Peyer's patch (tissue), 4 donors: ENCODE measurements around the gene GMEB2. TPM values are rescaled to one million over a fixed set of nuclear protein-coding genes. Genes with fewer than 3 reads are reported as not detected.
A peak's percentile ranks its signal among the peaks of the same experiment; 100 is the strongest.

Source experiments
- DNase-seq, 3 donors: peaks; one replicate each; pipeline ENCODE4 v3.0.0-alpha.2; 2017 to 2019
- H3K27ac ChIP-seq, 4 donors: fragments of 200-600 bp; sonication (generic); one replicate each; pipeline ENCODE4 v1.5.1; 2016 to 2019
- H3K27me3 ChIP-seq, 2 donors: fragments of 200-600 bp; sonication (generic); one replicate each; pipeline ENCODE4 v1.5.1; 2019
- H3K36me3 ChIP-seq, 3 donors: fragments of 200-600 bp; sonication (generic); one replicate each; pipeline ENCODE4 v1.5.1; 2016 to 2019
- H3K4me1 ChIP-seq, 4 donors: fragments of 200-600 bp; sonication (generic); one replicate each; pipeline ENCODE4 v1.5.1; 2016 to 2019
- H3K4me3 ChIP-seq, 4 donors: fragments of 200-600 bp; sonication (generic); 1 replicate in 3 of 4; 2 replicates in 1 of 4; pipeline ENCODE4 v1.5.1; 2016 to 2019; ENCODE audit warnings: mild to moderate bottlenecking in 1 of 4
- H3K9me3 ChIP-seq, 4 donors: fragments of 200-600 bp; sonication (generic); one replicate each; pipeline ENCODE4 v1.5.1; 2016 to 2019; ENCODE audit warnings: mild to moderate bottlenecking in 1 of 4
- POLR2A ChIP-seq, 2 donors: fragments of 450-650 bp; IDR thresholded peaks; one replicate each; pipeline ENCODE4 v1.5.1; 2017; ENCODE audit warnings: antibody characterized with exemption in 2 of 2, mild to moderate bottlenecking in 2 of 2, moderate library complexity in 2 of 2
- total RNA-seq, 4 donors: library from RNA; depleted of rRNA; stranded (reverse); fragments of >200 nt; gene quantifications; one replicate each; pipeline ENCODE4 v1.1.0, GENCODE V29; 2016
- TF ChIP-seq, protein P1 (sequence below), 6 experiments: fragments of 450-650 bp in 4 of 6; fragments of 200-600 bp in 2 of 6; sonication (generic) in 1 of 6; IDR thresholded peaks; one replicate each; pipeline ENCODE4 v1.5.1; 2017 to 2019; ENCODE audit warnings: antibody characterized with exemption in 6 of 6, mild to moderate bottlenecking in 3 of 6, moderate library complexity in 1 of 6

The GMEB2 gene
- total RNA-seq, 4 donors from 2014 or later, result 13.8 to 24.5 (median 17.1) TPM

DNA sequence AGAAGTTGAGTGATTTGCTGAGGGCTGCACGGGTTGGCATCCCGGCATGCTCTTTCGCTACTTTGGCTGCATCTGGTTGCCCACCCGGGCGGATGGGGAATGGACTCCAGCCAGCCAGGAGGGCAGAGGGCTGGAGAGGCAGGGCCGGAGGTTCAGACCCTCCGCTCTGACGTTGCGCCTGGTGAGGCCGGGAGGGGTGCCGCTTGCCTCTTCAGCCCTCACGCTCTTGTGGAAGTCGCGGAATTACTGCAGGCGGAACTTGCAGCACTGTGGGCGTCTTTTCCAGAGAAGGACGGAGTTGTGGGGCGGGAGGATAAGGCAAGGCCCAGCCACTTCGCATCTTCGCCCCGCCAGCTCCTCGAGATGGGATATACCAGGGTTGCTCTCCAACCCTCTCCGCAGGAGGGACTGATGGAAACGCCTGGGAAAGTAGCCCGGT is 31.9 kb upstream of the GMEB2 start:
- no peak for DNase-seq
- Histone ChIP-seq H3K27ac (peak overlapping the region; percentile 68 to 90 (median 84)), H3K4me3 (peak overlapping the region; percentile 75 to 85 (median 78)), H3K9me3 (no peaks in the 10 kb centered on the region), H3K27me3 (peaks cover 0 to 2% of the 10 kb centered on the region in 2 donors), H3K4me1 (peaks cover 0 to 23% (median 9%) of the 10 kb centered on the region in 4 donors), H3K36me3 (peaks cover 0 to 27% (median 0%) of the 10 kb centered on the region in 3 donors)
- TF ChIP-seq, protein P1, sequence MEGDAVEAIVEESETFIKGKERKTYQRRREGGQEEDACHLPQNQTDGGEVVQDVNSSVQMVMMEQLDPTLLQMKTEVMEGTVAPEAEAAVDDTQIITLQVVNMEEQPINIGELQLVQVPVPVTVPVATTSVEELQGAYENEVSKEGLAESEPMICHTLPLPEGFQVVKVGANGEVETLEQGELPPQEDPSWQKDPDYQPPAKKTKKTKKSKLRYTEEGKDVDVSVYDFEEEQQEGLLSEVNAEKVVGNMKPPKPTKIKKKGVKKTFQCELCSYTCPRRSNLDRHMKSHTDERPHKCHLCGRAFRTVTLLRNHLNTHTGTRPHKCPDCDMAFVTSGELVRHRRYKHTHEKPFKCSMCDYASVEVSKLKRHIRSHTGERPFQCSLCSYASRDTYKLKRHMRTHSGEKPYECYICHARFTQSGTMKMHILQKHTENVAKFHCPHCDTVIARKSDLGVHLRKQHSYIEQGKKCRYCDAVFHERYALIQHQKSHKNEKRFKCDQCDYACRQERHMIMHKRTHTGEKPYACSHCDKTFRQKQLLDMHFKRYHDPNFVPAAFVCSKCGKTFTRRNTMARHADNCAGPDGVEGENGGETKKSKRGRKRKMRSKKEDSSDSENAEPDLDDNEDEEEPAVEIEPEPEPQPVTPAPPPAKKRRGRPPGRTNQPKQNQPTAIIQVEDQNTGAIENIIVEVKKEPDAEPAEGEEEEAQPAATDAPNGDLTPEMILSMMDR (IDR thresholded peaks at IDR 0.05), result no peak
- TF ChIP-seq POLR2A (IDR thresholded peaks at IDR 0.05), result no peak

DNA sequence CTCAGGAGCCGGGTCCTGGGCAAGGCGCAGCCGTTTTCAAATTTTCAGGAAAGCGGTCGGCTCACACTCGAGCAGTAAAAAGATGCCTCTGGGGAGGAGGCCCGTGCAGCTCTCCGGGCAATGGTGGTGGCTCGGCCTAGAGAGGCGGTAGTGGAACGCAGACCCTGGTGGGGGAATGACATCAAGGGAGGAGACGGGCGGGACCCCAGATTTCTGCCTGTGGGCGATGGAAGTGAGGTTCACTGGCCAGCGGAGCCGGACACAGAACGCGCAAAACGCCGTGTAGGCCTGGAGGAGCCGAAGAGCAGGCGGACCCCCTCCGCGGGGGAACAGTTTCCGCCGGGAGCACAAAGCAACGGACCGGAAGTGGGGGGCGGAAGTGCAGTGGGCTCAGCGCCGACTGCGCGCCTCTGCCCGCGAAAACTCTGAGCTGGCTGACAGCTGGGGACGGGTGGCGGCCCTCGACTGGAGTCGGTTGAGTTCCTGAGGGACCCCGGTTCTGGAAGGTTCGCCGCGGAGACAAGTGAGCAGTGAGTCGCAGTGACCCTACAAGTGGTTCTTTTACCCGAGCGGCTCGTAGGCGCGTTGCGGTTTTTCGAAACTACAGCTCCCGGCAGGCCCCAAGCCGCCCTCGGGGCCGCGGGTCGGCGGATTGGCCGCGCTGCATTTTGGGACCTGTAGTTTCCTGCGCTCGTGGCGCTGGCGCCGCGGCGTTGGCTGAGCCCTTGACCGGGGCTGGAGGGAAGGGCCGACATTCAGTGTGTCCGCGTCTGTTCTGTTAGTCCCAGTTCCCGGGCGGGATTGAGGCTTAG is 31.2 kb upstream of the GMEB2 start, which contains the start of gene RTEL1:
TSS of gene RTEL1 (plus strand) at position 376 of the 812 bp plus-strand sequence. CDS start 1,091 bp downstream, outside the sequence.
- Histone ChIP-seq H3K36me3 (peaks cover 0 to 21% (median 0%) of the 10 kb centered on the region in 3 donors), H3K27me3 (peaks cover 0 to 4% of the 10 kb centered on the region in 2 donors), H3K9me3 (no peaks in the 10 kb centered on the region), H3K27ac (peak within 1 kb of the TSS; percentile 68 to 90 (median 84)), H3K4me1 (peaks cover 0 to 30% (median 12%) of the 10 kb centered on the region in 4 donors), H3K4me3 (peak within 1 kb of the TSS; percentile 75 to 85 (median 78))
- TF ChIP-seq POLR2A (IDR thresholded peaks at IDR 0.05), result peak in 1 of 2 donors; percentile 13
- TF ChIP-seq, protein P1 (IDR thresholded peaks at IDR 0.05), result peak in 3 of 6 experiments; percentile 30 to 36 (median 32)
- DNase-seq, result peak; percentile 85 to 95 (median 94)

DNA sequence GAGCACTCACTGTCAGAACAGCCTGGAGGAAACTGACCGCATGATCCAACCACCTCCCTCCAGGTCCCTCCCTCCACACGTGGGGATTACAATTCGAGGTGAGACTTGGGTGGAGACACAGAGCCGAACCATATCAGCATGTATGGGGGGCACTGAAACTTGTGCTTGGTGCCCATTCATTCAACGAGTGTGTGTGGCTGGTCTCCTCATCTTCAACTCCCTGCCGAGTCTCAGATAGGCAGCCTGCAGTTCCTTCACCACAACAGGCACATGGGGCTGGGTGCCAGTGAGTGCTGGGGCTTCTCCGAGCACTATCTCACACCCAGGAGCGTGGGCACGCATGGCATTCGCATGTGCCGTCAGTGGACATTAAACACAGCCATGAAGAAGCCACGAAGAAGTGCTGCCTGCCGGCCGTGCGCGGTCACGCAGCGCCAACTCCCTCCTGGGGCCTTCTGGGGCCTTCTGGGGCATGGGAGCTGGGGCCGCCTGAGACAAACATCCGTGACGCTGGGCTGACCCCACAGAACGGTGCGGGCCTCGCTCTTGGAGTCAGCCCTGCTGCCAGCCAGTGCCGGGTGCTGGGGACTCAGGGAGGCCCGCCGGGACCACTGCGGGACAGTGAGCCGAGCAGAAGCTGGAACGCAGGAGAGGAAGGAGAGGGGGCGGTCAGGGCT is 30.5 kb upstream of the GMEB2 start:
- H3K27me3 ChIP-seq, result peaks cover 0 to 11% of the 10 kb centered on the region in 2 donors
- H3K36me3 ChIP-seq, result peaks cover 0 to 13% (median 0%) of the 10 kb centered on the region in 3 donors
- H3K4me3 ChIP-seq, result peak overlapping the region; percentile 75 to 85 (median 78)
- DNase-seq, result no peak
- TF ChIP-seq, protein P1 (IDR thresholded peaks at IDR 0.05), result no peak
- no peak for TF ChIP-seq POLR2A (IDR thresholded peaks at IDR 0.05)
- peaks cover 0 to 37% (median 16%) of the 10 kb centered on the region in 4 donors for H3K4me1 ChIP-seq
- H3K27ac ChIP-seq, result peak overlapping the region; percentile 68 to 90 (median 84)
- no peaks in the 10 kb centered on the region for H3K9me3 ChIP-seq

DNA sequence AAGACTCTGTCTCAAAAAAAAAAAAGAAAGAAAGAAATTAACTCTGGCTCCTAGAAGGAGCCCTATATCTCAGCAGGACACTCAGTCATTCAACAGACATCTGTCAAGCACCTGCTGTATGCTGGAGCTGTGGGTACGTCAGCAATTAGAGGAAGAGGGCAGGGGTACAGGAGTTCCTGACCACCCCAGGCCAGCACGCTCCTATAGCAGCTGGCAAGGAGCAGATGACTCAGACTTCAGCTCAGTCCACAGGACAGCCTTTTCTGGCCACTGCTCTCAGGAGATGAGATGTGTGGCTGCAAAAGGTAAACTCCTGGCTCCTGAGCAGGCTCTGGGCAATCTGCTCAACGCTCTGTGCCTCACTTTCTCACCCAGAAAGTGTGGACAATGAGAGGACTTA is 29.6 kb upstream of the GMEB2 start:
- DNase-seq, result no peak
- Histone ChIP-seq H3K4me3 (no peak overlapping the region), H3K36me3 (peaks cover 0 to 4% (median 0%) of the 10 kb centered on the region in 3 donors), H3K27ac (no peak overlapping the region), H3K27me3 (peaks cover 0 to 20% of the 10 kb centered on the region in 2 donors), H3K4me1 (peaks cover 0 to 47% (median 18%) of the 10 kb centered on the region in 4 donors), H3K9me3 (no peaks in the 10 kb centered on the region)
- TF ChIP-seq, protein P1 (IDR thresholded peaks at IDR 0.05), result no peak
- TF ChIP-seq POLR2A (IDR thresholded peaks at IDR 0.05), result no peak

DNA sequence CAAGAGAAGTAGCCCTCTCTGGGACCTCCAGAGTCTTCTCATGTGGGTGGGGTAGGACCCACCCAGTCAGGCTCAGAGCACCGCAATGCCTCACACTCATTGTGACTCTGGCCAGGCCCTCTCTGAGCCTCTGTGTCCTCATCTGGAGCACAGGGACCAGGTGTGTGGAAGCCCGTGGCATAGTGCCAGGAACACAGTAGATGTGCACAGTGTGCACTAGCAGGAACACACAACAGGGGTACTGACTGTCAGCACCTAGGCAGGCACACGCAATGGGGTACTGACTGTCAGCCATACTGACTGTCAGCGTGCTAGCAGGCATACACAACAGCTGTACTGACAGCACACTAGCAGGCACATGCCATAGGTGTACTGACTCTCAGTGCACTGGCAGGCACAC is 28.3 kb upstream of the GMEB2 start:
- H3K27me3 ChIP-seq, result peaks cover 0 to 20% of the 10 kb centered on the region in 2 donors
- H3K36me3 ChIP-seq, result no peaks in the 10 kb centered on the region
- peaks cover 0 to 50% (median 18%) of the 10 kb centered on the region in 4 donors for H3K4me1 ChIP-seq
- no peak for DNase-seq
- H3K9me3 ChIP-seq, result no peaks in the 10 kb centered on the region
- H3K4me3 ChIP-seq, result no peak overlapping the region
- TF ChIP-seq, protein P1 (IDR thresholded peaks at IDR 0.05), result no peak
- no peak for TF ChIP-seq POLR2A (IDR thresholded peaks at IDR 0.05)
- no peak overlapping the region for H3K27ac ChIP-seq
